Sigmoid colon (tissue), 7 donors: Measurements from ENCODE around the gene ZBTB7B. TPM values are rescaled to one million over a fixed set of nuclear protein-coding genes. Genes with fewer than 3 reads are reported as not detected.

Experiments
- DNase-seq: peaks from one replicate; pipeline ENCODE4 v3.0.0-alpha.2; 2019
- H3K27ac ChIP-seq, 4 donors: fragments of 200-600 bp; sonication (generic); one replicate each; pipeline ENCODE4 v1.5.1; 2016 to 2019; ENCODE audit warnings: mild to moderate bottlenecking in 1 of 4
- H3K27me3 ChIP-seq, 3 donors: fragments of 200-600 bp; sonication (generic); one replicate each; pipeline ENCODE4 v1.5.1; 2019; ENCODE audit warnings: mild to moderate bottlenecking in 1 of 3
- H3K36me3 ChIP-seq, 4 donors: fragments of 200-600 bp; sonication (generic); one replicate each; pipeline ENCODE4 v1.5.1; 2016 to 2019
- H3K4me1 ChIP-seq, 4 donors: fragments of 200-600 bp; sonication (generic); one replicate each; pipeline ENCODE4 v1.5.1; 2017 to 2019
- H3K4me3 ChIP-seq, 4 donors: fragments of 200-600 bp; sonication (generic); one replicate each; pipeline ENCODE4 v1.5.1; 2017 to 2019; ENCODE audit warnings: mild to moderate bottlenecking in 2 of 4, moderate library complexity in 1 of 4
- H3K9me3 ChIP-seq, 4 donors: fragments of 200-600 bp in 3 of 4; sonication (generic) in 3 of 4; one replicate each; pipeline versions ENCODE4 v1.5.1 to v1.6.1; 2013 to 2019
- EP300 ChIP-seq, 4 donors: sonication (generic); formaldehyde crosslinking; IDR thresholded peaks; one replicate each; pipeline ENCODE4 v1.6.1; 2017; ENCODE audit warnings: antibody characterized with exemption in 4 of 4
- POLR2A ChIP-seq, 2 donors: fragments of 450-650 bp; IDR thresholded peaks; one replicate each; pipeline ENCODE4 v1.6.1; 2016; ENCODE audit warnings: antibody characterized with exemption in 2 of 2, mild to moderate bottlenecking in 2 of 2, moderate library complexity in 2 of 2
- POLR2AphosphoS5 ChIP-seq, 4 donors: sonication (generic); formaldehyde crosslinking; IDR thresholded peaks; one replicate each; pipeline ENCODE4 v1.6.1; 2017; ENCODE audit warnings: antibody characterized with exemption in 4 of 4
- WGBS, 2 donors: extraction: QIAGEN DNeasy Blood & Tissue Kit; methylation state at CpG; one replicate each; pipeline ENCODE4 v1.1.7; 2013; 5-methylcytosine and 5-hydroxymethylcytosine counted together
- intact Hi-C: fragments of 100-400 bp; cut with DNase I; formaldehyde crosslinking; loops from one replicate; pipeline ENCODE4 v1.15.1; 2023
- polyA plus RNA-seq, 3 donors: library from polyadenylated mRNA; stranded (reverse); fragments of 200-250 nt; gene quantifications; one replicate each; pipeline ENCODE4 v1.2.3, GENCODE V29; 2013
- total RNA-seq, 4 donors: library from RNA; depleted of rRNA; stranded (reverse); fragments of >200 nt; gene quantifications; one replicate each; pipeline ENCODE4 v1.1.0, GENCODE V29; 2016
- TF ChIP-seq, protein P1 (sequence below), 4 experiments: fragments of 450-650 bp in 3 of 4; fragments of 200-600 bp in 1 of 4; IDR thresholded peaks; one replicate each; pipeline ENCODE4 v1.5.1; 2016 to 2019; ENCODE audit warnings: antibody characterized with exemption in 4 of 4, mild to moderate bottlenecking in 3 of 4, moderate library complexity in 2 of 4
- donor health status: healthy with polysubstance abuse.
- donor health status: Bipolar disorder and iron deficiency.
- donor health status: healthy.

ZBTB7B gene
- total and polyA plus RNA-seq, 7 donors = 24.4 to 342 (median 35.3) TPM

DNA sequence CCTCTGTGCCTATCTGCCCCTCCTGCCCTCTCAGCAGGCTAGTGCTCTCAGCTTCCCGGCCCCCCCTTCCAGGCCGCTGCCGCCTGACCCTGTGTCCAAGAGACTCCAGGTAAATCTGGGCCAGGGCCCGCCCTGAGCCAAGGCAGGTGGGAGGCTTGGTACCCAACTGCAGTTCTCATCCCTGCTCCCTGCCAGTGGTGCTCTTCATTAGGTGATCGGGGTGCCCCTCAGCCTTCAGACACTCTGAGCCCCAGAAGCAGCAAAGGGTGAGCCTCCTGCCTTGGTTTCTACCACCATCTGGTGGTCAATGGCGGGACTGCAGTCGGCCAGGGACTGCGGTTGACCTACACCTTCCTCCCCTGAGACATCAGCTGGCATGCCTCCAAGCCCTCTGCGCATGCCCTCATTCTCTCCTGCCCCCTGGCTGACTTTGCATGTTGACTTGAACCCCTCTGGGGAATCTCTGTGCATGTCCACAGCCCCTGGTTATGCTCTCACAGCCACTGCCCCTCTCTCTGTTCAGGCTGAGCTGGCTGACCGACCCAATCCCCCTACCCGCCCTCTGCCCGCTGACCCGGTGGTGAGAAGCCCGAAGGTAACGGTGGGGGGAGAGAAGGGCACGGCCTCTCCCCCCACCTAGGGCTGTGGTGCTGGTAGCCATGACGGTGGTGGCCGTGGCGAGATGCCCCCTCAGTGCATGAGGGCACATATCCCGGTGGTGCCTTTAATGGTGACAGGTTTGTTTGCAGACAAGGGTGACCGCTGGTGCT is 59.0 kb downstream of the ZBTB7B start:
- DNase-seq = peak; percentile 90
- H3K4me3 ChIP-seq = no peak overlapping the region
- TF ChIP-seq EP300 (IDR thresholded peaks at IDR 0.05) = no peak
- TF ChIP-seq, protein P1, sequence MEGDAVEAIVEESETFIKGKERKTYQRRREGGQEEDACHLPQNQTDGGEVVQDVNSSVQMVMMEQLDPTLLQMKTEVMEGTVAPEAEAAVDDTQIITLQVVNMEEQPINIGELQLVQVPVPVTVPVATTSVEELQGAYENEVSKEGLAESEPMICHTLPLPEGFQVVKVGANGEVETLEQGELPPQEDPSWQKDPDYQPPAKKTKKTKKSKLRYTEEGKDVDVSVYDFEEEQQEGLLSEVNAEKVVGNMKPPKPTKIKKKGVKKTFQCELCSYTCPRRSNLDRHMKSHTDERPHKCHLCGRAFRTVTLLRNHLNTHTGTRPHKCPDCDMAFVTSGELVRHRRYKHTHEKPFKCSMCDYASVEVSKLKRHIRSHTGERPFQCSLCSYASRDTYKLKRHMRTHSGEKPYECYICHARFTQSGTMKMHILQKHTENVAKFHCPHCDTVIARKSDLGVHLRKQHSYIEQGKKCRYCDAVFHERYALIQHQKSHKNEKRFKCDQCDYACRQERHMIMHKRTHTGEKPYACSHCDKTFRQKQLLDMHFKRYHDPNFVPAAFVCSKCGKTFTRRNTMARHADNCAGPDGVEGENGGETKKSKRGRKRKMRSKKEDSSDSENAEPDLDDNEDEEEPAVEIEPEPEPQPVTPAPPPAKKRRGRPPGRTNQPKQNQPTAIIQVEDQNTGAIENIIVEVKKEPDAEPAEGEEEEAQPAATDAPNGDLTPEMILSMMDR (IDR thresholded peaks at IDR 0.05) = peak; percentile 97 to 100 (median 99)
- TF ChIP-seq POLR2AphosphoS5 (IDR thresholded peaks at IDR 0.05) = no peak
- H3K9me3 ChIP-seq = no peaks in the 10 kb centered on the region
- WGBS, 2 donors = 27 to 38% methylated on average over 21 of the region's 21 CpGs
- intact Hi-C loops = loop anchor here (1.0 to 5.0 kb wide), 2 partner anchors 16 to 89 kb away; partner anchors contain the start of genes CKS1B and SHC1
- peaks cover 0 to 7% (median 0%) of the 10 kb centered on the region in 3 donors for H3K27me3 ChIP-seq
- H3K4me1 ChIP-seq = peaks cover 3 to 34% (median 30%) of the 10 kb centered on the region in 4 donors
- peaks cover 10 to 37% (median 21%) of the 10 kb centered on the region in 4 donors for H3K36me3 ChIP-seq
- no peak overlapping the region for H3K27ac ChIP-seq

DNA sequence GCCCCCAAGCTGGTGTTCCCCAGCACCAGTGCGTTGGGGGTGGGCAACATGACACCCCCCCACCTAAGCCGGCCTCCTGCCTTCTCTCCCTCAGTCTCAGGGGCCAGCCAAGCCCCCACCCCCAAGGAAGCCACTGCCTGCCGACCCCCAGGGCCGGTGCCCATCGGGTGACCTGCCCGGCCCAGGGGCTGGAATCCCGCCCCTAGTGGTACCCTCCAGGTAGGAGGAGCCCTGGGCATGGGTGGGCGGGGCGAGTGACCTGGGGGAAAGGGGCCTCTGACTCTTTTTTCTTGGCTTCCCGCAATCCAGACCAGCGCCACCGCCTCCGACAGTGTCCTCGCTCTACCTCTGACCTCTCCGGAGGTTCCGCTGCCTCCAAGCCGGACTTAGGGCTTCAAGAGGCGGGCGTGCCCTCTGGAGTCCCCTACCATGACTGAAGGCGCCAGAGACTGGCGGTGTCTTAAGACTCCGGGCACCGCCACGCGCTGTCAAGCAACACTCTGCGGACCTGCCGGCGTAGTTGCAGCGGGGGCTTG is 59.6 kb downstream of the ZBTB7B start:
- Histone ChIP-seq H3K27ac (no peak overlapping the region), H3K36me3 (peaks cover 6 to 31% (median 16%) of the 10 kb centered on the region in 4 donors), H3K4me1 (peaks cover 3 to 34% (median 30%) of the 10 kb centered on the region in 4 donors), H3K27me3 (peaks cover 0 to 7% (median 0%) of the 10 kb centered on the region in 3 donors), H3K9me3 (no peaks in the 10 kb centered on the region), H3K4me3 (peak overlapping the region in 2 of 4 donors; percentile 84 to 90)
- DNase-seq = no peak
- 13 to 47% methylated on average over 29 of the region's 29 CpGs for WGBS, 2 donors
- intact Hi-C loops = loop anchor here (5.0 kb wide), 1 partner anchor 90 kb away; the partner anchor contains the start of genes CKS1B and SHC1
- no peak for TF ChIP-seq POLR2A (IDR thresholded peaks at IDR 0.05)

DNA sequence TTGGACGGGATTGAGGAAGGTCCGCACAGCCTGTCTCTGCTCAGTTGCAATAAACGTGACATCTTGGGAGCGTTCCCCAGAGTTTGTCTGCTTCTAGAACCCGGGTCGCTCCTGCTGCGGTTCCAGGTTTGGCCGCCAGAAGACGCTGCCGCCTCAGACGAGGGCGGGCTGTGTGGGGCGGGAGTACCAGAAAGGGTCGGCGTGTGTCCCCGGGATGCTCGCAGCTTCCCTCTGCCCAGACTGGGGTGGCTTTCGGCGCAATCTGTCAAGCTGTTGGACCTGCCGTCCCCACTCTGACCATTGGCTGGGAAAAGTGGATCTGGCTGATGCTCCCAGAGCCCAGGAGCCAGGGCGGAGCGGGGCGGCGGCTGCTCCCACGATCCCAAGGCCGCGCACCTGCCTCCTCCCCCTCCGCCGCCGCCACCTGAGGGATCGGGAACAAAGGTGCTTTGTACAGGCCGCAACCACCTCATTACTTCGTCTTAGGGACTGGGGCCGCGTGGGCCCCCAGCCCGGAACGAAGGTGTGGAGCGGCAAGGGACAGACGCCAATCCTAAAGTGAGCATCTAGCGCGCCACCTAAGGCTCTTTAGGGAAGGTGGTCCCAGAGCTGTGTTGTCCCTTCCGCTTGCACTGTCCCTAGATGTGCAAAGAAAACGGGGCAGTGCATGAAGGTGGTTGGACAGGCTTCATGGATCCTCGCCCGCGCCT is 60.3 kb downstream of the ZBTB7B start:
- TF ChIP-seq, protein P1 (IDR thresholded peaks at IDR 0.05) = peak; percentile 16 to 89 (median 62)
- TF ChIP-seq POLR2A (IDR thresholded peaks at IDR 0.05) (peak in 1 of 2 donors; percentile 14), EP300 (IDR thresholded peaks at IDR 0.05) (no peak), POLR2AphosphoS5 (IDR thresholded peaks at IDR 0.05) (peak in 1 of 4 donors; percentile 14)
- WGBS, 2 donors = 2 to 5% methylated on average over 46 of the region's 46 CpGs
- no peak for DNase-seq
- Histone ChIP-seq H3K36me3 (peaks cover 0 to 25% (median 9%) of the 10 kb centered on the region in 4 donors), H3K27ac (peak overlapping the region in 3 of 4 donors; percentile 79 to 84 (median 82)), H3K9me3 (no peaks in the 10 kb centered on the region), H3K4me1 (peaks cover 3 to 34% (median 30%) of the 10 kb centered on the region in 4 donors), H3K4me3 (peak overlapping the region; percentile 70 to 90 (median 86)), H3K27me3 (peaks cover 0 to 7% (median 0%) of the 10 kb centered on the region in 3 donors)
- intact Hi-C loops = loop anchor here (1.0 to 5.0 kb wide), 2 partner anchors 21 to 91 kb away; partner anchors contain the start of genes CKS1B and SHC1

GRCh38 chr1:155063550-155064110 is 61.0 kb downstream of the ZBTB7B start, which contains the start of gene EFNA4:
Gene EFNA4 (plus strand): TSS chr1:155063740. CDS start chr1:155063824, 84 bp downstream.
- intact Hi-C loops = loop anchor here (1.0 to 5.0 kb wide), 2 partner anchors 21 to 91 kb away; partner anchors contain the start of genes CKS1B and SHC1
- H3K4me3 ChIP-seq = peak within 1 kb of the TSS; percentile 70 to 90 (median 86)
- DNase-seq = peak; percentile 94
- TF ChIP-seq EP300 (IDR thresholded peaks at IDR 0.05) (no peak), POLR2AphosphoS5 (IDR thresholded peaks at IDR 0.05) (peak; percentile 36 to 71 (median 57)), POLR2A (IDR thresholded peaks at IDR 0.05) (peak in 1 of 2 donors; percentile 42)
- H3K4me1 ChIP-seq = peaks cover 3 to 34% (median 30%) of the 10 kb centered on the region in 4 donors
- no peaks in the 10 kb centered on the region for H3K9me3 ChIP-seq
- H3K27ac ChIP-seq = peak within 1 kb of the TSS; percentile 75 to 84 (median 80)
- H3K27me3 ChIP-seq = peaks cover 0 to 7% (median 0%) of the 10 kb centered on the region in 3 donors
- 1% methylated on average over 57 of the region's 57 CpGs for WGBS, 2 donors
- H3K36me3 ChIP-seq = peaks cover 0 to 17% (median 5%) of the 10 kb centered on the region in 4 donors
